H9 (cell line): ENCODE measurements around the gene ELOVL2. TPM values are rescaled to one million over a fixed set of nuclear protein-coding genes. Genes with fewer than 3 reads are reported as not detected.

Experiments used
- DNase-seq: peaks from one replicate; pipeline ENCODE4 v3.0.0-alpha.2; 2017
- H2AFZ ChIP-seq: one replicate; pipeline ENCODE4 v1.6.1; 2013; ENCODE audit warnings: mild to moderate bottlenecking, low read length, control low read depth, moderate library complexity
- H2AK5ac ChIP-seq: 2 replicates; pipeline ENCODE4 v1.6.1; 2013; ENCODE audit warnings: low read length, control low read depth, mixed read lengths; ENCODE audit not compliant: insufficient read length
- H2BK120ac ChIP-seq: one replicate; pipeline ENCODE4 v1.6.1; 2013; ENCODE audit warnings: low read depth, mild to moderate bottlenecking, low read length, control low read depth, inconsistent platforms; ENCODE audit not compliant: poor library complexity, severe bottlenecking
- H2BK12ac ChIP-seq: 2 replicates; pipeline ENCODE4 v1.6.1; 2013; ENCODE audit warnings: low read length, control low read depth, mixed read lengths, low read depth; ENCODE audit not compliant: insufficient read length
- H2BK15ac ChIP-seq: 2 replicates; pipeline ENCODE4 v1.6.1; 2013; ENCODE audit warnings: low read depth, low read length, control low read depth
- H2BK20ac ChIP-seq: one replicate; pipeline ENCODE4 v1.6.1; 2013; ENCODE audit warnings: low read depth, mild to moderate bottlenecking, low read length, control low read depth, inconsistent platforms; ENCODE audit not compliant: poor library complexity, severe bottlenecking
- H2BK5ac ChIP-seq: 2 replicates; pipeline ENCODE4 v1.6.1; 2013; ENCODE audit warnings: low read length, control low read depth, mixed read lengths; ENCODE audit not compliant: insufficient read length
- H3K14ac ChIP-seq: 2 replicates; pipeline ENCODE4 v1.6.1; 2013; ENCODE audit warnings: low read length, control low read depth; ENCODE audit not compliant: insufficient read depth
- H3K18ac ChIP-seq: 2 replicates; pipeline ENCODE4 v1.6.1; 2013; ENCODE audit warnings: low read depth, mild to moderate bottlenecking, mixed read lengths, low read length, control low read depth; ENCODE audit not compliant: insufficient read length
- H3K23ac ChIP-seq: 2 replicates; pipeline ENCODE4 v1.6.1; 2013; ENCODE audit warnings: low read length, control low read depth, mixed read lengths, low read depth; ENCODE audit not compliant: insufficient read length
- H3K23me2 ChIP-seq: 2 replicates; pipeline ENCODE4 v1.6.1; 2013; ENCODE audit warnings: low read depth, mild to moderate bottlenecking, mixed read lengths, low read length, control low read depth; ENCODE audit not compliant: insufficient read length, poor library complexity, severe bottlenecking
- H3K27ac ChIP-seq: 2 replicates; pipeline ENCODE4 v1.5.1; 2013; ENCODE audit warnings: low read length, control low read depth, mixed read lengths, low read depth; ENCODE audit not compliant: insufficient read length
- H3K27me3 ChIP-seq: 2 replicates; pipeline ENCODE4 v1.6.1; 2013; ENCODE audit warnings: low read length, control low read depth, inconsistent platforms; ENCODE audit not compliant: insufficient read depth
- H3K4ac ChIP-seq: 2 replicates; pipeline ENCODE4 v1.6.1; 2013; ENCODE audit warnings: low read depth, mild to moderate bottlenecking, control low read depth, inconsistent platforms, low read length, moderate library complexity
- H3K4me1 ChIP-seq: 2 replicates; pipeline ENCODE4 v1.6.1; 2013; ENCODE audit warnings: low read length, control low read depth, inconsistent platforms; ENCODE audit not compliant: insufficient read depth
- H3K4me2 ChIP-seq: 2 replicates; pipeline ENCODE4 v1.6.1; 2013; ENCODE audit warnings: low read length, control low read depth, mixed read lengths; ENCODE audit not compliant: insufficient read length, insufficient read depth
- H3K56ac ChIP-seq: 2 replicates; pipeline ENCODE4 v1.6.1; 2013; ENCODE audit warnings: low read depth, mild to moderate bottlenecking, mixed read lengths, low read length, control low read depth; ENCODE audit not compliant: insufficient read length
- H3K79me1 ChIP-seq: 2 replicates; pipeline ENCODE4 v1.6.1; 2013; ENCODE audit warnings: low read depth, mild to moderate bottlenecking, moderate library complexity, low read length, control low read depth, inconsistent platforms; ENCODE audit not compliant: insufficient read depth, poor library complexity, severe bottlenecking
- H3K79me2 ChIP-seq: 2 replicates; pipeline ENCODE4 v1.6.1; 2013; ENCODE audit warnings: low read length, control low read depth, inconsistent platforms; ENCODE audit not compliant: insufficient read depth
- H3K9ac ChIP-seq: 2 replicates; pipeline ENCODE4 v1.6.1; 2013; ENCODE audit warnings: low read length, control low read depth, mixed read lengths; ENCODE audit not compliant: insufficient read length; ENCODE audit errors: extremely low read depth
- H3K9me3 ChIP-seq: one replicate; pipeline ENCODE4 v1.6.1; 2013; ENCODE audit warnings: low read depth, low read length, inconsistent platforms; ENCODE audit not compliant: control insufficient read depth
- H3T11ph ChIP-seq: one replicate; pipeline ENCODE4 v1.6.1; 2013; ENCODE audit warnings: mild to moderate bottlenecking, low read length, control low read depth, inconsistent platforms
- H4K20me1 ChIP-seq: one replicate; pipeline ENCODE4 v1.6.1; 2013; ENCODE audit not compliant: control insufficient read depth, insufficient read length, insufficient read depth
- H4K5ac ChIP-seq: 2 replicates; pipeline ENCODE4 v1.6.1; 2013; ENCODE audit warnings: low read depth, mild to moderate bottlenecking, mixed read lengths, low read length, control low read depth; ENCODE audit not compliant: insufficient read length
- H4K8ac ChIP-seq: replicated peaks from 2 replicates; pipeline ENCODE4 v1.6.1; 2013; ENCODE audit warnings: low read length, control low read depth, mixed read lengths, low read depth; ENCODE audit not compliant: insufficient read length
- H4K91ac ChIP-seq: 2 replicates; pipeline ENCODE4 v1.6.1; 2013; ENCODE audit warnings: low read depth, mild to moderate bottlenecking, moderate library complexity, mixed read lengths, low read length, control low read depth; ENCODE audit not compliant: insufficient read length
- H3K27ac Mint-ChIP-seq, 3 experiments: 2 replicates in 2 of 3; 3 replicates in 1 of 3; pipeline ENCODE4 v1.8.0; 2020 to 2021; ENCODE audit warnings: mixed read lengths in 3 of 3, mild to moderate bottlenecking in 1 of 3, moderate library complexity in 1 of 3
- H3K27me3 Mint-ChIP-seq: 2 replicates; pipeline ENCODE4 v1.8.0; 2021; ENCODE audit warnings: low read depth, mild to moderate bottlenecking, moderate library complexity, mixed read lengths
- H3K36me3 Mint-ChIP-seq, 3 experiments: 2 replicates in 2 of 3; 3 replicates in 1 of 3; pipeline ENCODE4 v1.8.0; 2020 to 2021; ENCODE audit warnings: low read depth in 3 of 3, mixed read lengths in 3 of 3; ENCODE audit not compliant: insufficient read depth in 1 of 3
- H3K4me1 Mint-ChIP-seq, 2 experiments: 2 replicates each; pipeline ENCODE4 v1.8.0; 2020; ENCODE audit warnings: mixed read lengths in 2 of 2
- H3K4me3 Mint-ChIP-seq, 2 experiments: 2 replicates in 1 of 2; 3 replicates in 1 of 2; pipeline ENCODE4 v1.8.0; 2020 to 2021; ENCODE audit warnings: mild to moderate bottlenecking in 2 of 2, mixed read lengths in 2 of 2, moderate library complexity in 1 of 2
- H3K9me3 Mint-ChIP-seq, 2 experiments: 2 replicates in 1 of 2; 3 replicates in 1 of 2; pipeline ENCODE4 v1.8.0; 2020; ENCODE audit warnings: mild to moderate bottlenecking in 2 of 2, mixed read lengths in 2 of 2, moderate library complexity in 1 of 2
- WGBS: extraction: QIAGEN DNeasy Blood & Tissue Kit; methylation state at CpG from one replicate; pipeline ENCODE4 v1.1.7; 2013; ENCODE audit warnings: missing lambda C conversion rate, low lambda C conversion rate, mixed read lengths; ENCODE audit not compliant: insufficient read length; ENCODE audit errors: extremely low coverage; 5-methylcytosine and 5-hydroxymethylcytosine counted together
- total RNA-seq: library from RNA; stranded (reverse); gene quantifications from 2 replicates; pipeline ENCODE4 v1.2.1, GENCODE V29; 2021
- TF ChIP-seq, protein P1 (sequence below): fragments of 200-600 bp; sonication (generic); conservative IDR thresholded peaks from 3 replicates; pipeline ENCODE4 v1.8.0; 2021; ENCODE audit warnings: antibody characterized with exemption, mild to moderate bottlenecking

The ELOVL2 gene
- total RNA-seq, 1 experiment from 2014 or later: 0.57 TPM

- H3K4me2 ChIP-seq: peak overlapping the region; percentile 78
- no peak overlapping the region for H3T11ph ChIP-seq
- no CpG with 5 or more reads among the region's 17 CpGs for WGBS
- H4K5ac ChIP-seq: no peak overlapping the region
- no peak overlapping the region for H3K56ac ChIP-seq
- H2BK5ac ChIP-seq: no peak overlapping the region
- H3K4me1 ChIP-seq: peaks cover 4% of the 10 kb centered on the region; the same call in 1 of the 2 replicates
- no peaks in the 10 kb centered on the region for H3K27me3 Mint-ChIP-seq
- peak overlapping the region; percentile 6 for H3K27ac ChIP-seq
- no peak overlapping the region for H2BK12ac ChIP-seq
- peak overlapping the region; percentile 49 to 95 (median 89); a peak in 5 of 7 replicates for H3K27ac Mint-ChIP-seq
- no peaks in the 10 kb centered on the region for H3K79me1 ChIP-seq
- peaks cover 22 to 24% of the 10 kb centered on the region in 2 experiments for H3K4me1 Mint-ChIP-seq
- H3K9me3 ChIP-seq: no peaks in the 10 kb centered on the region
- H2BK120ac ChIP-seq: no peak overlapping the region
- no peak overlapping the region for H3K23ac ChIP-seq
- peaks cover 2 to 4% (median 2%) of the 10 kb centered on the region in 3 experiments; a peak in 3 of 7 replicates for H3K36me3 Mint-ChIP-seq
- H4K8ac ChIP-seq: no peak overlapping the region
- no peak for DNase-seq
- H3K4me3 Mint-ChIP-seq: peak overlapping the region; percentile 89 to 93
- no peak overlapping the region for H2BK20ac ChIP-seq
- no peak overlapping the region for H4K91ac ChIP-seq
- peak overlapping the region; percentile 60 for H3K18ac ChIP-seq
- no peak overlapping the region for H2AK5ac ChIP-seq
- H2BK15ac ChIP-seq: no peak overlapping the region
- H3K79me2 ChIP-seq: peaks cover 12% of the 10 kb centered on the region; the same call in 1 of the 2 replicates
- H3K9ac ChIP-seq: peak overlapping the region; percentile 79
- peak overlapping the region; percentile 81; the same call in 1 of the 2 replicates for H3K14ac ChIP-seq
- TF ChIP-seq, protein P1, sequence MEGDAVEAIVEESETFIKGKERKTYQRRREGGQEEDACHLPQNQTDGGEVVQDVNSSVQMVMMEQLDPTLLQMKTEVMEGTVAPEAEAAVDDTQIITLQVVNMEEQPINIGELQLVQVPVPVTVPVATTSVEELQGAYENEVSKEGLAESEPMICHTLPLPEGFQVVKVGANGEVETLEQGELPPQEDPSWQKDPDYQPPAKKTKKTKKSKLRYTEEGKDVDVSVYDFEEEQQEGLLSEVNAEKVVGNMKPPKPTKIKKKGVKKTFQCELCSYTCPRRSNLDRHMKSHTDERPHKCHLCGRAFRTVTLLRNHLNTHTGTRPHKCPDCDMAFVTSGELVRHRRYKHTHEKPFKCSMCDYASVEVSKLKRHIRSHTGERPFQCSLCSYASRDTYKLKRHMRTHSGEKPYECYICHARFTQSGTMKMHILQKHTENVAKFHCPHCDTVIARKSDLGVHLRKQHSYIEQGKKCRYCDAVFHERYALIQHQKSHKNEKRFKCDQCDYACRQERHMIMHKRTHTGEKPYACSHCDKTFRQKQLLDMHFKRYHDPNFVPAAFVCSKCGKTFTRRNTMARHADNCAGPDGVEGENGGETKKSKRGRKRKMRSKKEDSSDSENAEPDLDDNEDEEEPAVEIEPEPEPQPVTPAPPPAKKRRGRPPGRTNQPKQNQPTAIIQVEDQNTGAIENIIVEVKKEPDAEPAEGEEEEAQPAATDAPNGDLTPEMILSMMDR: no peak
- no peaks in the 10 kb centered on the region for H3K27me3 ChIP-seq
- H3K23me2 ChIP-seq: peaks cover 8% of the 10 kb centered on the region
- peak overlapping the region; percentile 2 for H2AFZ ChIP-seq
- H3K4ac ChIP-seq: no peak overlapping the region
- H4K20me1 ChIP-seq: no peaks in the 10 kb centered on the region
- H3K9me3 Mint-ChIP-seq: no peaks in the 10 kb centered on the region; a peak in 1 of 5 replicates
Observed at GRCh38 chr6:11093376-11093625, 49.2 kb upstream of the ELOVL2 start.
